SK-N-SH (cell line): ENCODE results near the gene SGCA. TPM values are rescaled to one million over a fixed set of nuclear protein-coding genes. Genes with fewer than 3 reads are reported as not detected.

ENCODE experiments used
- CTCF ChIA-PET: fragments of 300-600, 350-600 bp; formaldehyde crosslinking; extraction: SDS; loops from one replicate; lab custom pipeline; 2021; lab: Yijun Ruan, JAX
- POLR2A ChIA-PET: fragments of 350-600 bp; sonication (Branson Sonifier 250); formaldehyde crosslinking; extraction: SDS; loops from one replicate; lab custom pipeline; 2020; ENCODE audit warnings: antibody characterized with exemption, inconsistent platforms; lab: Yijun Ruan, JAX
- DNase-seq: peaks from one replicate; pipeline ENCODE4 v3.0.0; 2012
- H2AFZ ChIP-seq: fragments of 200-600 bp; sonication (generic); 2 replicates; pipeline ENCODE4 v1.8.1; 2016; ENCODE audit warnings: antibody characterized with exemption, mild to moderate bottlenecking, low read depth
- H3F3A ChIP-seq: fragments of 200-600 bp; sonication (generic); replicated peaks from 2 replicates; pipeline ENCODE3; 2016; ENCODE audit warnings: antibody characterized with exemption, mild to moderate bottlenecking; ENCODE audit not compliant: insufficient read depth
- H3K27ac ChIP-seq, 2 experiments: fragments of 200-500 bp in 1 of 2; fragments of 200-600 bp in 1 of 2; sonication (Bioruptor generic) in 1 of 2; sonication (generic), shearing (Covaris generic) in 1 of 2; 2 replicates each; pipeline versions ENCODE4 v1.5.1 to v1.6.1; 2014 to 2016; ENCODE audit warnings: low read depth in 2 of 2, inconsistent platforms in 1 of 2, low read length in 1 of 2, mild to moderate bottlenecking in 1 of 2, mixed read lengths in 1 of 2
- H3K27me3 ChIP-seq: fragments of 200-600 bp; sonication (generic), shearing (Covaris generic); 2 replicates; pipeline ENCODE4 v1.6.1; 2016; ENCODE audit warnings: mixed run types; ENCODE audit not compliant: insufficient read depth
- H3K36me3 ChIP-seq, 2 experiments: fragments of 200-500 bp in 1 of 2; fragments of 200-600 bp in 1 of 2; sonication (Bioruptor generic) in 1 of 2; sonication (generic) in 1 of 2; replicated peaks in 1 of 2; 2 replicates each; pipeline versions ENCODE3 to v1.5.1; 2014 to 2016; ENCODE audit warnings: low read length in 1 of 2, mild to moderate bottlenecking in 1 of 2; ENCODE audit not compliant: insufficient read depth in 2 of 2, control insufficient read depth in 1 of 2
- H3K4me1 ChIP-seq, 2 experiments: fragments of 200-500 bp in 1 of 2; fragments of 200-600 bp in 1 of 2; sonication (Bioruptor generic) in 1 of 2; sonication (generic), shearing (Covaris generic) in 1 of 2; 2 replicates each; pipeline versions ENCODE4 v1.5.1 to v1.6.1; 2014 to 2016; ENCODE audit warnings: low read depth in 1 of 2, low read length in 1 of 2, mixed run types in 1 of 2; ENCODE audit not compliant: insufficient read depth in 2 of 2, control insufficient read depth in 1 of 2
- H3K4me2 ChIP-seq: fragments of 200-600 bp; sonication (generic), shearing (Covaris generic); 2 replicates; pipeline ENCODE4 v1.6.1; 2017; ENCODE audit warnings: mixed run types
- H3K4me3 ChIP-seq, 2 experiments: fragments of 200-500 bp in 1 of 2; fragments of 200-600 bp in 1 of 2; sonication (Bioruptor generic) in 1 of 2; sonication (generic), shearing (Covaris generic) in 1 of 2; 2 replicates each; pipeline versions ENCODE4 v1.5.1 to v1.8.1; 2014 to 2016; ENCODE audit warnings: low read depth in 2 of 2, inconsistent platforms in 1 of 2, low read length in 1 of 2, mild to moderate bottlenecking in 1 of 2, mixed read lengths in 1 of 2, moderate library complexity in 1 of 2
- H3K79me2 ChIP-seq: fragments of 200-600 bp; sonication (generic); 2 replicates; pipeline ENCODE4 v1.8.1; 2017; ENCODE audit warnings: mild to moderate bottlenecking; ENCODE audit not compliant: insufficient read depth
- H3K9ac ChIP-seq: fragments of 200-600 bp; sonication (generic); 2 replicates; pipeline ENCODE4 v1.6.1; 2017; ENCODE audit warnings: mixed run types
- H3K9me2 ChIP-seq: fragments of 200-600 bp; sonication (generic); 2 replicates; pipeline ENCODE4 v1.6.1; 2017; ENCODE audit warnings: mixed run types
- H3K9me3 ChIP-seq: fragments of 200-600 bp; sonication (generic); 2 replicates; pipeline ENCODE4 v1.6.1; 2017; ENCODE audit warnings: mixed run types, mild to moderate bottlenecking, moderate library complexity
- H4K20me1 ChIP-seq: fragments of 200-600 bp; sonication (generic); 2 replicates; pipeline ENCODE4 v1.6.1; 2017; ENCODE audit warnings: mild to moderate bottlenecking, mixed run types; ENCODE audit not compliant: insufficient read depth
- CHD2 ChIP-seq: fragments of 150-350 bp; IDR thresholded peaks from 2 replicates; pipeline ENCODE4 v1.6.1; 2018; ENCODE audit warnings: low read length; ENCODE audit not compliant: partially characterized antibody
- ELF1 ChIP-seq: IDR thresholded peaks from 2 replicates; pipeline ENCODE4 v1.4.0; 2012
- EP300 ChIP-seq, 2 experiments: IDR thresholded peaks; 2 replicates each; pipeline versions ENCODE4 v1.4.0 to v1.6.1; 2012; ENCODE audit warnings: borderline replicate concordance in 1 of 2, low read depth in 1 of 2, low read length in 1 of 2
- EZH2phosphoT487 ChIP-seq: fragments of 200-600 bp; sonication (generic); IDR thresholded peaks from 2 replicates; pipeline ENCODE4 v1.6.1; 2017; ENCODE audit warnings: low read depth, mixed run types, mild to moderate bottlenecking, antibody characterized with exemption, moderate library complexity, borderline replicate concordance
- GABPA ChIP-seq: IDR thresholded peaks from 2 replicates; pipeline ENCODE4 v1.4.0; 2012; ENCODE audit warnings: low read depth, mild to moderate bottlenecking
- JUND ChIP-seq: IDR thresholded peaks from 2 replicates; pipeline ENCODE4 v1.4.0; 2012
- MAX ChIP-seq: IDR thresholded peaks from 2 replicates; pipeline ENCODE4 v1.4.0; 2012; ENCODE audit warnings: low read depth
- MXI1 ChIP-seq: IDR thresholded peaks from 2 replicates; pipeline ENCODE4 v1.6.1; 2012; ENCODE audit warnings: mild to moderate bottlenecking, low read depth, low read length, improper control_type of control experiment
- NFIC ChIP-seq: IDR thresholded peaks from 2 replicates; pipeline ENCODE4 v1.4.0; 2012; ENCODE audit warnings: borderline replicate concordance
- POLR2AphosphoS5 ChIP-seq: IDR thresholded peaks from 2 replicates; pipeline ENCODE4 v1.6.1; 2012; ENCODE audit warnings: low read depth, low read length
- RAD21 ChIP-seq: IDR thresholded peaks from 2 replicates; pipeline ENCODE4 v1.6.1; 2012; ENCODE audit warnings: mild to moderate bottlenecking, low read length
- RCOR1 ChIP-seq: fragments of 150-350 bp; IDR thresholded peaks from 2 replicates; pipeline ENCODE4 v1.6.1; 2017; ENCODE audit warnings: antibody characterized with exemption, low read length
- RFX5 ChIP-seq: IDR thresholded peaks from 2 replicates; pipeline ENCODE4 v1.6.1; 2012; ENCODE audit warnings: mild to moderate bottlenecking, improper control_type of control experiment, low read length
- SIN3A ChIP-seq: IDR thresholded peaks from 2 replicates; pipeline ENCODE4 v1.6.1; 2012; ENCODE audit warnings: low read depth, mild to moderate bottlenecking, low read length, moderate library complexity, borderline replicate concordance
- SMC3 ChIP-seq: IDR thresholded peaks from 2 replicates; pipeline ENCODE4 v1.6.1; 2012; ENCODE audit warnings: low read depth, low read length, improper control_type of control experiment
- TCF12 ChIP-seq: IDR thresholded peaks from 2 replicates; pipeline ENCODE4 v1.4.0; 2012
- USF1 ChIP-seq: IDR thresholded peaks from 2 replicates; pipeline ENCODE4 v1.4.0; 2012; ENCODE audit warnings: low read depth, borderline replicate concordance
- YY1 ChIP-seq: IDR thresholded peaks from 2 replicates; pipeline ENCODE4 v1.4.0; 2012; ENCODE audit warnings: low read depth, mild to moderate bottlenecking
- ZBTB33 ChIP-seq: IDR thresholded peaks from 2 replicates; pipeline ENCODE4 v1.4.0; 2012; ENCODE audit warnings: low read depth, borderline replicate concordance
- WGBS: methylation state at CpG from one replicate; pipeline ENCODE4 v1.1.6; 2017; ENCODE audit warnings: low lambda C conversion rate; 5-methylcytosine and 5-hydroxymethylcytosine counted together
- polyA plus RNA-seq, 3 experiments: library from polyadenylated mRNA; depleted of rRNA; stranded (reverse); fragments of >200 nt; gene quantifications; 2 replicates each; pipeline ENCODE4 v1.2.3, GENCODE V29; 2012
- TF ChIP-seq, protein P1 (sequence below): fragments of 150-350 bp; IDR thresholded peaks from 2 replicates; pipeline ENCODE4 v1.6.1; 2016; ENCODE audit warnings: mild to moderate bottlenecking, low read depth, low read length
- TF ChIP-seq, protein P2 (sequence below): IDR thresholded peaks from 2 replicates; pipeline ENCODE4 v1.6.1; 2012; ENCODE audit warnings: mild to moderate bottlenecking, low read depth, low read length, moderate library complexity
- TF ChIP-seq, protein P3 (sequence below): fragments of 200-600 bp; sonication (generic); IDR thresholded peaks from 2 replicates; pipeline ENCODE4 v1.6.1; 2017; ENCODE audit warnings: antibody characterized with exemption, mild to moderate bottlenecking, moderate library complexity

SGCA gene
- polyA plus RNA-seq, 1 of the 3 experiments (the other 2 are of a cell fraction): not detected

DNA sequence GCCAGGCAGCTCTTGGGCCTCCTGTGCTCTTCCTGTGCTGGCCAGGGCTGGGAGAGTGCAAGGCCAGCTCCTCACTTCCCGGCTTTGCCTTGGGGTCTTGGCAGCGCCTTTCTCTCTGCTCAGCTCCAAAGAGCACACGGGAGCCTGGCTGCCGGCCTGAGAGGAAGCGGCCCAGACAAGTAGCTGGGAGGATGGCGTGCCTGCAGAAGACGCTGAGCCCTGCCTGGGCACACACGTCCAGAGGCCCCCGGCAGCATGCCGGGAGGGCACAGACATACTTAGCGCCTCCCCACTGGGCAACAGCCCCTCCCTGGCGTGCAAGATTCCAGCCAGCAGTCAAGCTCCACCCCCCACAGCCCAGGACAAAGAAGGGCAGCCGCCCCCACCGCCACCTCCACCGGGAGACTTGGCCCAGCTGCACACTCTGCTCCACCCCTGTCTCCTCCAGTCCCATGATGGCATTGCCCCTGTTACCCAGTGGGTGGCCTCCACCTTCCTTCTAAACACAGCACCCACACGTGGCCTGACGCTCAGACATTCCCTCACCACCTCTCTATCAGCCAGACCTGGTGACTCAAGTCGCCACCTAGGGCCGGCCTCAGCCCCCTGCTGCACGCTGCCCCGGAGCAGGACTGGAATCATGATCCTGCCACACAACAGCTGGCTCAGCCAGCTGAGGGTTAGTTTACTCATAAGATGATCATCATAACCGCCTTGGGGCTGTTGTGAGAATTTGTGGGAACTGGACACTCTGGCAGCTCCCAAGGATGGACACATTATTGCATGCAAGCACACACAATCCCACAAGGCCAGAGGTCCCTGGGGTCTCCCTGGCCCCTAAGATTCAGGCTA lies 12.4 kb downstream of the SGCA start:
- Histone ChIP-seq H3K9me3 (no peaks in the 10 kb centered on the region), H3K9me2 (no peaks in the 10 kb centered on the region), H4K20me1 (peaks cover 17% of the 10 kb centered on the region), H3K79me2 (no peaks in the 10 kb centered on the region), H3K36me3 (no peaks in the 10 kb centered on the region), H3F3A (peaks cover 61% of the 10 kb centered on the region), H3K4me1 (peaks cover 29 to 52% of the 10 kb centered on the region in 2 experiments; a peak in 3 of 4 replicates), H3K9ac (peak overlapping the region; percentile 55; the same call in 1 of the 2 replicates), H3K27ac (peak overlapping the region; percentile 94 to 100), H3K4me2 (peak overlapping the region; percentile 68), H3K27me3 (no peaks in the 10 kb centered on the region), H3K4me3 (peak overlapping the region in 1 of 2 experiments; percentile 15; a peak in 1 of 4 replicates), H2AFZ (peak overlapping the region; percentile 11; the same call in 1 of the 2 replicates)
- POLR2A ChIA-PET: interaction anchor here (0.7 to 2.0 kb wide), 16 partner anchors 9 to 169 kb away, joined by 3 to 17 read pairs (median 4); partner anchors contain the start of genes PPP1R9B and SGCA
- WGBS: 5% methylated on average over 16 of the region's 22 CpGs
- CTCF ChIA-PET: interaction anchor here (0.6 to 17.0 kb wide), 31 partner anchors 9 to 294 kb away, joined by 3 to 517 read pairs (median 6); partner anchors contain the start of genes COL1A1, PDK2, PPP1R9B and SGCA
- DNase-seq: peak; percentile 93
- TF ChIP-seq EZH2phosphoT487 (no peak), SMC3 (peak; percentile 48), MAX (peak; percentile 98), ZBTB33 (no peak), TCF12 (peak; percentile 57), EP300 (IDR thresholded peaks at IDR 0.05; ENCODE audit: borderline replicate concordance in 1 of 2, low read depth in 1 of 2, low read length in 1 of 2) (peak; percentile 27 to 36; a peak in 2 of 4 replicates), SIN3A (peak; percentile 91), ELF1 (no peak), NFIC (peak; percentile 37; the same call in 1 of the 2 replicates), GABPA (no peak), USF1 (peak; percentile 80; the same call in 1 of the 2 replicates), YY1 (0 out of 2 replicates have a peak, but pooled peaks have one; percentile 52), POLR2AphosphoS5 (0 out of 2 replicates have a peak, but pooled peaks have one; percentile 57), RCOR1 (0 out of 2 replicates have a peak, but pooled peaks have one; percentile 29), MXI1 (peak; percentile 94), RFX5 (no peak), JUND (no peak), CHD2 (peak; percentile 9), RAD21 (peak; percentile 53)
- TF ChIP-seq, protein P1, sequence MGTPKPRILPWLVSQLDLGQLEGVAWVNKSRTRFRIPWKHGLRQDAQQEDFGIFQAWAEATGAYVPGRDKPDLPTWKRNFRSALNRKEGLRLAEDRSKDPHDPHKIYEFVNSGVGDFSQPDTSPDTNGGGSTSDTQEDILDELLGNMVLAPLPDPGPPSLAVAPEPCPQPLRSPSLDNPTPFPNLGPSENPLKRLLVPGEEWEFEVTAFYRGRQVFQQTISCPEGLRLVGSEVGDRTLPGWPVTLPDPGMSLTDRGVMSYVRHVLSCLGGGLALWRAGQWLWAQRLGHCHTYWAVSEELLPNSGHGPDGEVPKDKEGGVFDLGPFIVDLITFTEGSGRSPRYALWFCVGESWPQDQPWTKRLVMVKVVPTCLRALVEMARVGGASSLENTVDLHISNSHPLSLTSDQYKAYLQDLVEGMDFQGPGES: no peak
- TF ChIP-seq, protein P2, sequence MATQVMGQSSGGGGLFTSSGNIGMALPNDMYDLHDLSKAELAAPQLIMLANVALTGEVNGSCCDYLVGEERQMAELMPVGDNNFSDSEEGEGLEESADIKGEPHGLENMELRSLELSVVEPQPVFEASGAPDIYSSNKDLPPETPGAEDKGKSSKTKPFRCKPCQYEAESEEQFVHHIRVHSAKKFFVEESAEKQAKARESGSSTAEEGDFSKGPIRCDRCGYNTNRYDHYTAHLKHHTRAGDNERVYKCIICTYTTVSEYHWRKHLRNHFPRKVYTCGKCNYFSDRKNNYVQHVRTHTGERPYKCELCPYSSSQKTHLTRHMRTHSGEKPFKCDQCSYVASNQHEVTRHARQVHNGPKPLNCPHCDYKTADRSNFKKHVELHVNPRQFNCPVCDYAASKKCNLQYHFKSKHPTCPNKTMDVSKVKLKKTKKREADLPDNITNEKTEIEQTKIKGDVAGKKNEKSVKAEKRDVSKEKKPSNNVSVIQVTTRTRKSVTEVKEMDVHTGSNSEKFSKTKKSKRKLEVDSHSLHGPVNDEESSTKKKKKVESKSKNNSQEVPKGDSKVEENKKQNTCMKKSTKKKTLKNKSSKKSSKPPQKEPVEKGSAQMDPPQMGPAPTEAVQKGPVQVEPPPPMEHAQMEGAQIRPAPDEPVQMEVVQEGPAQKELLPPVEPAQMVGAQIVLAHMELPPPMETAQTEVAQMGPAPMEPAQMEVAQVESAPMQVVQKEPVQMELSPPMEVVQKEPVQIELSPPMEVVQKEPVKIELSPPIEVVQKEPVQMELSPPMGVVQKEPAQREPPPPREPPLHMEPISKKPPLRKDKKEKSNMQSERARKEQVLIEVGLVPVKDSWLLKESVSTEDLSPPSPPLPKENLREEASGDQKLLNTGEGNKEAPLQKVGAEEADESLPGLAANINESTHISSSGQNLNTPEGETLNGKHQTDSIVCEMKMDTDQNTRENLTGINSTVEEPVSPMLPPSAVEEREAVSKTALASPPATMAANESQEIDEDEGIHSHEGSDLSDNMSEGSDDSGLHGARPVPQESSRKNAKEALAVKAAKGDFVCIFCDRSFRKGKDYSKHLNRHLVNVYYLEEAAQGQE: no peak
- TF ChIP-seq, protein P3, sequence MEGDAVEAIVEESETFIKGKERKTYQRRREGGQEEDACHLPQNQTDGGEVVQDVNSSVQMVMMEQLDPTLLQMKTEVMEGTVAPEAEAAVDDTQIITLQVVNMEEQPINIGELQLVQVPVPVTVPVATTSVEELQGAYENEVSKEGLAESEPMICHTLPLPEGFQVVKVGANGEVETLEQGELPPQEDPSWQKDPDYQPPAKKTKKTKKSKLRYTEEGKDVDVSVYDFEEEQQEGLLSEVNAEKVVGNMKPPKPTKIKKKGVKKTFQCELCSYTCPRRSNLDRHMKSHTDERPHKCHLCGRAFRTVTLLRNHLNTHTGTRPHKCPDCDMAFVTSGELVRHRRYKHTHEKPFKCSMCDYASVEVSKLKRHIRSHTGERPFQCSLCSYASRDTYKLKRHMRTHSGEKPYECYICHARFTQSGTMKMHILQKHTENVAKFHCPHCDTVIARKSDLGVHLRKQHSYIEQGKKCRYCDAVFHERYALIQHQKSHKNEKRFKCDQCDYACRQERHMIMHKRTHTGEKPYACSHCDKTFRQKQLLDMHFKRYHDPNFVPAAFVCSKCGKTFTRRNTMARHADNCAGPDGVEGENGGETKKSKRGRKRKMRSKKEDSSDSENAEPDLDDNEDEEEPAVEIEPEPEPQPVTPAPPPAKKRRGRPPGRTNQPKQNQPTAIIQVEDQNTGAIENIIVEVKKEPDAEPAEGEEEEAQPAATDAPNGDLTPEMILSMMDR: peak; percentile 77
